ENCODE data around the gene HBG2. TPM values are rescaled to one million over a fixed set of nuclear protein-coding genes. Genes with fewer than 3 reads are reported as not detected.

Gene HBG2
- total RNA-seq, 4 donors from 2014 or later: not detected

- no peak for TF ChIP-seq POLR2A (IDR thresholded peaks at IDR 0.05)
- no peak for TF ChIP-seq CTCF (IDR thresholded peaks at IDR 0.05 in 4 of 5, conservative IDR thresholded peaks at IDR 0.05 in 1 of 5)
- in situ Hi-C loops (cut with MboI; ENCODE audit: low sequenced_read_pairs in 4 of 4): no loop called here
These were observed 31.4 kb downstream of the HBG2 start for GRCh38 chr11:5223146-5223545.

GRCh38 chr11:5210376-5210885 is 44.1 kb downstream of the HBG2 start:
- Histone ChIP-seq H3K4me3 (no peak overlapping the region), H3K27ac (no peak overlapping the region), H3K9me3 (no peaks in the 10 kb centered on the region), H3K4me1 (no peaks in the 10 kb centered on the region), H3K27me3 (no peaks in the 10 kb centered on the region), H3K36me3 (no peaks in the 10 kb centered on the region)
- no peak for DNase-seq
- no peak for TF ChIP-seq CTCF (IDR thresholded peaks at IDR 0.05 in 4 of 5, conservative IDR thresholded peaks at IDR 0.05 in 1 of 5)
- no peak for TF ChIP-seq POLR2A (IDR thresholded peaks at IDR 0.05)
- intact Hi-C loops (cut with DNase I; ENCODE audit: low total_unique reads): no loop called here
- in situ Hi-C loops (cut with MboI; ENCODE audit: low sequenced_read_pairs in 4 of 4): no loop called here
- no peak for ATAC-seq

More at GRCh38 chr11:5223146-5223545, 31.4 kb downstream of the HBG2 start:
- no peak for ATAC-seq
- H3K27me3 ChIP-seq: no peaks in the 10 kb centered on the region
- H3K36me3 ChIP-seq: no peaks in the 10 kb centered on the region
- no peaks in the 10 kb centered on the region for H3K9me3 ChIP-seq
- H3K4me3 ChIP-seq: no peak overlapping the region
- DNase-seq: no peak
- intact Hi-C loops (cut with DNase I; ENCODE audit: low total_unique reads): no loop called here
- no peak overlapping the region for H3K27ac ChIP-seq
- H3K4me1 ChIP-seq: no peaks in the 10 kb centered on the region

- no peak overlapping the region for H3K27ac ChIP-seq
- TF ChIP-seq CTCF (IDR thresholded peaks at IDR 0.05 in 4 of 5, conservative IDR thresholded peaks at IDR 0.05 in 1 of 5): no peak
- no peak for TF ChIP-seq POLR2A (IDR thresholded peaks at IDR 0.05)
- no peaks in the 10 kb centered on the region for H3K27me3 ChIP-seq
- intact Hi-C loops (cut with DNase I; ENCODE audit: low total_unique reads): no loop called here
- ATAC-seq (no peak), DNase-seq (no peak)
- H3K4me1 ChIP-seq: no peaks in the 10 kb centered on the region
- no peaks in the 10 kb centered on the region for H3K36me3 ChIP-seq
- H3K4me3 ChIP-seq: no peak overlapping the region
- no peaks in the 10 kb centered on the region for H3K9me3 ChIP-seq
- in situ Hi-C loops (cut with MboI; ENCODE audit: low sequenced_read_pairs in 4 of 4): no loop called here
These were observed 49.8 kb downstream of the HBG2 start for GRCh38 chr11:5204787-5205186.

- ATAC-seq: no peak
- Histone ChIP-seq H3K27me3 (no peaks in the 10 kb centered on the region), H3K4me1 (no peaks in the 10 kb centered on the region), H3K9me3 (no peaks in the 10 kb centered on the region), H3K36me3 (no peaks in the 10 kb centered on the region), H3K4me3 (no peak overlapping the region), H3K27ac (no peak overlapping the region)
- intact Hi-C loops (cut with DNase I; ENCODE audit: low total_unique reads): no loop called here
- TF ChIP-seq CTCF (IDR thresholded peaks at IDR 0.05 in 4 of 5, conservative IDR thresholded peaks at IDR 0.05 in 1 of 5) (no peak), POLR2A (IDR thresholded peaks at IDR 0.05) (no peak)
- no peak for DNase-seq
- in situ Hi-C loops (cut with MboI; ENCODE audit: low sequenced_read_pairs in 4 of 4): no loop called here
These were observed 51.2 kb downstream of the HBG2 start for GRCh38 chr11:5203366-5203765.

Other genes starting within 250 kb of the HBG2 start
- not detected for gene OR52J3, start 208.3 kb downstream of the HBG2 start, total RNA-seq
- not detected for gene OR52E2, start 195.2 kb downstream of the HBG2 start, total RNA-seq
- gene OR52E1, start 185.2 kb downstream of the HBG2 start, total RNA-seq: not detected
- not detected for gene OR52A5, start 116.4 kb downstream of the HBG2 start, total RNA-seq
- not detected for gene OR52A1, start 100.0 kb downstream of the HBG2 start, total RNA-seq
- not detected for gene OR51V1, start 54.1 kb downstream of the HBG2 start, total RNA-seq
- gene HBB, start 27.7 kb downstream of the HBG2 start, total RNA-seq: 100 to 1,000 TPM in 1 of 4 donors, 10 to 100 TPM in 2, 1 to 10 TPM in 1; 7.9 to 229 (median 35.3) TPM
- not detected for gene HBD, start 20.3 kb downstream of the HBG2 start, total RNA-seq
- gene HBG1, start 4.9 kb downstream of the HBG2 start, total RNA-seq: not detected
- gene HBE1, start 15.2 kb upstream of the HBG2 start, total RNA-seq: not detected
- not detected for gene OR51B4, start 47.2 kb upstream of the HBG2 start, total RNA-seq
- not detected for gene OR51B2, start 69.5 kb upstream of the HBG2 start, total RNA-seq
- gene OR51B5, start 88.7 kb upstream of the HBG2 start, total RNA-seq: not detected
- not detected for gene OR51B6, start 96.7 kb upstream of the HBG2 start, total RNA-seq
- not detected for gene OR51M1, start 129.0 kb upstream of the HBG2 start, total RNA-seq
- gene OR51Q1, start 167.3 kb upstream of the HBG2 start, total RNA-seq: not detected
- not detected for gene OR51I1, start 186.7 kb upstream of the HBG2 start, total RNA-seq
- not detected for gene OR51I2, start 194.5 kb upstream of the HBG2 start, total RNA-seq
- not detected for gene OR52D1, start 233.9 kb upstream of the HBG2 start, total RNA-seq